GM19455 (cell line): Measurements from ENCODE around the gene SIT1.
"Not testable (repeated sequence)": the region's sequence is repeated elsewhere in the genome, so short reads cannot be mapped to it uniquely, and the experiment has no call there.

ENCODE experiments used
- ATAC-seq: cut with Tn5 transposase; IDR thresholded peaks from one replicate; pipeline ENCODE4 v1.9.1; 2021; ENCODE audit not compliant: unreplicated experiment

Gene SIT1

GRCh38 chr9:35638751-35639150 is 12.0 kb downstream of the SIT1 start:
- ATAC-seq = not testable (repeated sequence)

- not testable (repeated sequence) for ATAC-seq
Observed at GRCh38 chr9:35637427-35637955, 13.2 kb downstream of the SIT1 start.

GRCh38 chr9:35636877-35637246 is 13.9 kb downstream of the SIT1 start:
- ATAC-seq = not testable (repeated sequence)

GRCh38 chr9:35636135-35636876 is 14.4 kb downstream of the SIT1 start:
- ATAC-seq = no peak

- ATAC-seq = no peak
Observed at GRCh38 chr9:35635730-35636129, 15.0 kb downstream of the SIT1 start.

GRCh38 chr9:35629597-35629996 is 21.1 kb downstream of the SIT1 start:
- no peak for ATAC-seq

- no peak for ATAC-seq
Observed at GRCh38 chr9:35628389-35628991, 22.2 kb downstream of the SIT1 start.

- ATAC-seq = no peak
Observed at GRCh38 chr9:35627575-35627974, 23.2 kb downstream of the SIT1 start.

GRCh38 chr9:35619800-35620158 is 31.0 kb downstream of the SIT1 start:
- ATAC-seq = no peak

GRCh38 chr9:35618854-35619799 is 31.6 kb downstream of the SIT1 start:
- ATAC-seq = no peak

GRCh38 chr9:35618325-35618727 is 32.4 kb downstream of the SIT1 start, which contains the start of gene CD72:
TSS of gene CD72 (minus strand) at chr9:35618413. CDS start at chr9:35618303, 110 bp downstream.
- no peak for ATAC-seq

GRCh38 chr9:35617548-35617947 is 33.2 kb downstream of the SIT1 start:
- ATAC-seq = no peak

GRCh38 chr9:35616681-35617459 is 33.9 kb downstream of the SIT1 start:
- ATAC-seq = peak; percentile 44

GRCh38 chr9:35615981-35616680 is 34.6 kb downstream of the SIT1 start:
- no peak for ATAC-seq

- ATAC-seq = no peak
Observed at GRCh38 chr9:35612843-35613242, 37.9 kb downstream of the SIT1 start.

GRCh38 chr9:35612066-35612465 is 38.7 kb downstream of the SIT1 start:
- ATAC-seq = not testable (repeated sequence)

- ATAC-seq = no peak
Observed at GRCh38 chr9:35611230-35611797, 39.4 kb downstream of the SIT1 start.

GRCh38 chr9:35609820-35610163 is 40.9 kb downstream of the SIT1 start:
- ATAC-seq = no peak

- ATAC-seq = no peak
Observed at GRCh38 chr9:35609001-35609819, 41.5 kb downstream of the SIT1 start.
